GM12864 (cell line): ENCODE measurements around the gene MSTN.
"Not testable (repeated sequence)": the region's sequence is repeated elsewhere in the genome, so short reads cannot be mapped to it uniquely, and the experiment has no call there.

Experiments used
- DNase-seq: peaks from one replicate; pipeline ENCODE4 v3.0.0-alpha.2; 2011; ENCODE audit warnings: low read depth
- H3K4me3 ChIP-seq: 2 replicates; pipeline ENCODE4 v1.5.1; 2011; ENCODE audit warnings: mild to moderate bottlenecking, low read depth, low read length, control low read depth
- TF ChIP-seq, protein P1 (sequence below): IDR thresholded peaks from 2 replicates; pipeline ENCODE4 v1.5.1; 2011; ENCODE audit warnings: low read depth, mild to moderate bottlenecking, moderate library complexity, low read length, control low read depth, inconsistent platforms; ENCODE audit errors: missing control alignments

The MSTN gene

DNA sequence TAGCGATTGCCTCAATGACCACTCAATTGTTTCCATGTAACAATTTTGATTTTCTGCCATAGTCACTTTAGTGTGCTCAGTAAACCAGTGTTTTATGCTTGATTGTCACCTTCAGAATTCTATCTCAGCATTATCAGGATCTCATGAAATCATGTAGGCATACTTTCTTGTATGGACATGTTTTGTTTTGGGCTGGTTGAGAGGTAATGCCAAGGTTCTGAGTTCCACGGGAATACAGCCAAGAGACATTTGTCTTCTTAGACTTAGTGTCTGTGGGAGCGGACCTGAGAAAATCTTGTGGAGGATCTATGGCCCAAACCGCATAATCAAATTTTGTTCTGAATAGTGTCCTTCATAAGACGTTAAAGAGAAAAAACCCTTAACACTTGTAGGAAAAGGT, 10.2 kb downstream of the MSTN start:
- no peak for DNase-seq
- TF ChIP-seq, protein P1, sequence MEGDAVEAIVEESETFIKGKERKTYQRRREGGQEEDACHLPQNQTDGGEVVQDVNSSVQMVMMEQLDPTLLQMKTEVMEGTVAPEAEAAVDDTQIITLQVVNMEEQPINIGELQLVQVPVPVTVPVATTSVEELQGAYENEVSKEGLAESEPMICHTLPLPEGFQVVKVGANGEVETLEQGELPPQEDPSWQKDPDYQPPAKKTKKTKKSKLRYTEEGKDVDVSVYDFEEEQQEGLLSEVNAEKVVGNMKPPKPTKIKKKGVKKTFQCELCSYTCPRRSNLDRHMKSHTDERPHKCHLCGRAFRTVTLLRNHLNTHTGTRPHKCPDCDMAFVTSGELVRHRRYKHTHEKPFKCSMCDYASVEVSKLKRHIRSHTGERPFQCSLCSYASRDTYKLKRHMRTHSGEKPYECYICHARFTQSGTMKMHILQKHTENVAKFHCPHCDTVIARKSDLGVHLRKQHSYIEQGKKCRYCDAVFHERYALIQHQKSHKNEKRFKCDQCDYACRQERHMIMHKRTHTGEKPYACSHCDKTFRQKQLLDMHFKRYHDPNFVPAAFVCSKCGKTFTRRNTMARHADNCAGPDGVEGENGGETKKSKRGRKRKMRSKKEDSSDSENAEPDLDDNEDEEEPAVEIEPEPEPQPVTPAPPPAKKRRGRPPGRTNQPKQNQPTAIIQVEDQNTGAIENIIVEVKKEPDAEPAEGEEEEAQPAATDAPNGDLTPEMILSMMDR = no peak
- no peak overlapping the region for H3K4me3 ChIP-seq

GRCh38 chr2:190051223-190051622, 11.3 kb downstream of the MSTN start:
- DNase-seq = no peak
- no peak overlapping the region for H3K4me3 ChIP-seq
- TF ChIP-seq, protein P1 = no peak

DNA sequence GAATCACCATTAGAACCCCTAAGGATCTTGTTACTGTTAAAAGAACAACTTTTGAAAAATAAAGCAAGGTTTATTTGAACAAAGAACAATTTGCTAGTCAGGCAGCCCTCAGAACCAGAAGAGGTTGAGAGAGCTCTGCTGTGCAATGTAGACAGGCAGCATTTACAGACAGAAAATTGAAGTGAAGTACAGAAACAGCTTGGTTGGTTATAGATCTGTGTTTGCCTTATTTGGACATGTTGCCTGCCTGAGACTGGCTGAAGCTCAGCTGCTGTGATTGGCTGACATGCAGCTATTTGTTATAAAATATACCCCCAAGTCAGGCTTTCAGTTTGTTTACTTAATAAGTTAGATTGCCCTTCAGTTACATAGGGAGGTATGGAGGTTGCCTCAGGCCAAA, 12.5 kb downstream of the MSTN start:
- DNase-seq = no peak
- TF ChIP-seq, protein P1 = no peak
- H3K4me3 ChIP-seq = no peak overlapping the region

DNA sequence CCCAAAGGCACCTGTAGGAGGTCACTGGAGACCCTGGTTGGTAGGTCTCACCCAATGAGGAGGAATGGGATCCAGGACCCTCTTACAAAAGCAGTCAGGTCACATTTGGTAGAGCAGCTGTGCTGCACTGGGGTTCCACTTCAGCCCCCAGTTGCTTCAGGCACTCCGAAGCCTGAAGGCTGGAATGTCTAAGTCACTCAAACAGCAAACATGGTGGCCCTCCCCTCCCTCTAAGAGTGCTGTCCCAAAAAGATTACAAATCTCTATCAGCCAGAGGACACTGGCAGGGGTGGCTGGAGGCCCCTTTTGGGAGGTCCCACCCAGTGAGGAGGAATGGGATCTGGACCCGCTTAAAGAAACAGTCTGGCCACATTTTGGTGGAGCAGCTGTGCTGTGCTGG, 17.7 kb downstream of the MSTN start:
- TF ChIP-seq, protein P1 = no peak
- no peak overlapping the region for H3K4me3 ChIP-seq
- DNase-seq = no peak

DNA sequence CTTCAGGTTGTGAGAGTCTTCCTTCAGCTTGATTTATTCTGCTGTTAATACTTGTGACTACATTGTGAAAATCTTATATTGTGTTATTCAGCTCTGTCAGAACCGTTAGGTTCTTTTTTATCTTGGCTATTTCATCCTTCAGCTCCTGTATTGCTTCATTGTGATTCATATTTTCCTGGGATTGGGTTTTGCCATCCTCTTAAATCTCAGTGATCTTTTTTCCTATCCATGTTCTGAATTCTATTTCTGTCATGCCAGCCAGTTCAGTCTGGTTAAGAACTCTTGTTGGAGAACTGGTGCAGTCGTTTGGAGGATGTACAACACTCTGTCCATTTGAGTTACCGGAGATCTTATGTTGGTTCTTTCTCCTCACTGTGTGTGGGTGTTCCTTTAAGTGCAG, 19.1 kb downstream of the MSTN start:
- no peak for DNase-seq
- TF ChIP-seq, protein P1 = no peak
- no peak overlapping the region for H3K4me3 ChIP-seq

DNA sequence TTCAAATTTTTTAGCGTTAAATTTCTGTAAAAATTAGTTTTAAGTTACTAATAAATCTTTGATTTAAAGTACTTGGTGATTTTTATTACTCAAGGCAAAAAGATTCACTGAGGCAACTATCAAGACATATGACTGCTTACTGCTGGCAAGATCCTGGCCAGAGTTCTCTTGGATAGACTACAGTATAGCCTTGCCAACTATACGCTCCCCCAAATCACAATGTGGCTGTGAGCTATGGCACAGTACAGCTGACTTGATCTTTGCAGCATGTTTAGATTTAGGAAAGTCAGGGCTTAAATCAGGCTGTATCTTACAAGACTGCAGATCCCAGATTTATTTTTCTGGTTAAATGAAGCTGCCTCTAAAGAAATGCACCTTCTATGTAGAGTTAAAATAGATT, 26.5 kb downstream of the MSTN start:
- TF ChIP-seq, protein P1 = no peak
- no peak for DNase-seq
- no peak overlapping the region for H3K4me3 ChIP-seq

DNA sequence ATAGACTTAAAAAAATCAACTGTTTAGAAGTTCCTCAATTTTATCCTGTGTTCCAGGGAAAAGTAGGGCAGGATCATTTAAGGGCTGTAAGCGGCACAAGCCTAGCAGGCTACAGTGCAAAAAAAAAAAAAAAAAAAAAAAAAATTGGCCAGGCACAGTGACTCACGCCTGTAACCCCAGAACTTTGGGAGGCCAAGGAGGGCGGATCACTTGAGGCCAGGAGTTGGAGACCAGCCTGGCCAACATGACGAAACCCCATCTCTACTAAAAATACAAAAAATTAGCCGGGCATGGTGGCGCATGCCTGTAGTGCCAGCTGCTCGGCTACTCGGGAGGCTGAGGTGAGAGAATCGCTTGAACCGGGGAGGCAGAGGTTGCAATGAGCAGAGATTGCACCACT, 28.1 kb downstream of the MSTN start:
- not testable (repeated sequence) for DNase-seq, H3K4me3 ChIP-seq
